HepG2 (cell line): ENCODE measurements around the gene RPS6KB2. TPM values are rescaled to one million over a fixed set of nuclear protein-coding genes. Genes with fewer than 3 reads are reported as not detected.

ENCODE experiments used
- GLMP ChIP-seq: sonication (generic); formaldehyde crosslinking; IDR thresholded peaks from 2 replicates; pipeline ENCODE4 v1.9.0; 2021; ENCODE audit warnings: missing genetic modification reagents, mild to moderate bottlenecking, borderline replicate concordance
- HDAC2 ChIP-seq: sonication (generic); formaldehyde crosslinking; IDR thresholded peaks from 2 replicates; pipeline ENCODE4 v1.4.0; 2020; ENCODE audit warnings: missing genetic modification reagents
- HMG20B ChIP-seq: conservative IDR thresholded peaks from 2 replicates; pipeline ENCODE4 v1.6.1; 2016; ENCODE audit warnings: missing genetic modification reagents, missing compliant biosample characterization
- ISL2 ChIP-seq: sonication (generic); formaldehyde crosslinking; IDR thresholded peaks from 2 replicates; pipeline ENCODE4 v1.5.0; 2020; ENCODE audit warnings: missing genetic modification reagents
- KDM2A ChIP-seq: sonication (generic); formaldehyde crosslinking; IDR thresholded peaks from 2 replicates; pipeline ENCODE4 v1.4.0; 2020; ENCODE audit warnings: low read depth, missing genetic modification reagents, borderline replicate concordance
- LBX2 ChIP-seq: sonication (generic); formaldehyde crosslinking; IDR thresholded peaks from 2 replicates; pipeline ENCODE4 v1.5.0; 2020; ENCODE audit warnings: missing genetic modification reagents, mild to moderate bottlenecking, borderline replicate concordance
- LRRFIP1 ChIP-seq: sonication (generic); formaldehyde crosslinking; conservative IDR thresholded peaks from 2 replicates; pipeline ENCODE4 v1.4.0; 2020; ENCODE audit warnings: missing genetic modification reagents
- MED13 ChIP-seq: sonication (generic); formaldehyde crosslinking; IDR thresholded peaks from 2 replicates; pipeline ENCODE4 v1.5.0; 2020; ENCODE audit warnings: missing genetic modification reagents
- NFYC ChIP-seq: IDR thresholded peaks from 2 replicates; pipeline ENCODE4 v1.6.1; 2016; ENCODE audit warnings: missing genetic modification reagents, missing compliant biosample characterization
- NR2F2 ChIP-seq: IDR thresholded peaks from 2 replicates; pipeline ENCODE4 v1.6.1; 2012; ENCODE audit warnings: low read depth, inconsistent platforms, borderline replicate concordance
- PHF5A ChIP-seq: IDR thresholded peaks from one replicate; pipeline ENCODE4 v1.6.1; 2018; ENCODE audit warnings: low read depth, missing genetic modification reagents; ENCODE audit not compliant: unreplicated experiment
- RFXAP ChIP-seq: sonication (generic); formaldehyde crosslinking; IDR thresholded peaks from 2 replicates; pipeline ENCODE4 v1.4.0; 2020; ENCODE audit warnings: missing genetic modification reagents, borderline replicate concordance
- SNAPC5 ChIP-seq: sonication (generic); formaldehyde crosslinking; IDR thresholded peaks from 2 replicates; pipeline ENCODE4 v1.8.1; 2023; ENCODE audit warnings: mild to moderate bottlenecking, missing genetic modification reagents, borderline replicate concordance
- TIGD3 ChIP-seq: sonication (generic); formaldehyde crosslinking; IDR thresholded peaks from 2 replicates; pipeline ENCODE4 v1.5.1; 2020; ENCODE audit warnings: mild to moderate bottlenecking, missing genetic modification reagents, borderline replicate concordance
- ZBTB20 ChIP-seq: sonication (generic); formaldehyde crosslinking; IDR thresholded peaks from 2 replicates; pipeline ENCODE4 v1.8.1; 2023; ENCODE audit warnings: missing genetic modification reagents, low read depth, mild to moderate bottlenecking, borderline replicate concordance
- ZFP36 ChIP-seq: fragments of 150-350 bp; IDR thresholded peaks from 2 replicates; pipeline ENCODE4 v1.6.1; 2018; ENCODE audit warnings: borderline replicate concordance, low read length, low read depth; ENCODE audit not compliant: partially characterized antibody
- ZNF207 ChIP-seq: fragments of 450-650 bp; IDR thresholded peaks from 2 replicates; pipeline ENCODE4 v1.6.1; 2016; ENCODE audit warnings: antibody characterized with exemption, borderline replicate concordance
- ZNF496 ChIP-seq: sonication (generic); formaldehyde crosslinking; IDR thresholded peaks from 2 replicates; pipeline ENCODE4 v1.8.1; 2023; ENCODE audit warnings: mild to moderate bottlenecking, moderate library complexity, missing genetic modification reagents; ENCODE audit not compliant: insufficient replicate concordance
- ZNF740 ChIP-seq: sonication (generic); formaldehyde crosslinking; IDR thresholded peaks from 2 replicates; pipeline ENCODE4 v1.4.0; 2020; ENCODE audit warnings: missing genetic modification reagents
- ZNF839 ChIP-seq: sonication (generic); formaldehyde crosslinking; IDR thresholded peaks from 2 replicates; pipeline ENCODE4 v1.4.0; 2020; ENCODE audit warnings: missing genetic modification reagents, mild to moderate bottlenecking, borderline replicate concordance
- ZNF891 ChIP-seq: sonication (generic); formaldehyde crosslinking; IDR thresholded peaks from 2 replicates; pipeline ENCODE4 v1.5.0; 2020; ENCODE audit warnings: mild to moderate bottlenecking, missing genetic modification reagents
- polyA plus RNA-seq, 8 experiments: library from polyadenylated mRNA; depleted of rRNA in 3 of 8; stranded (reverse) in 7 of 8; unstranded in 1 of 8; fragments of >200 nt; fragmentation: Illumina TruSeq in 4 of 8; extraction: Trizol in 4 of 8; gene quantifications; 2 replicates each; pipeline versions ENCODE4 v1.2.1 to v1.2.3, GENCODE V29; 2011 to 2016; ENCODE audit warnings: low read depth in 4 of 8, missing spikeins in 1 of 8, mixed read lengths in 1 of 8; ENCODE audit not compliant: insufficient read depth in 1 of 8
- total RNA-seq, 5 experiments: library from RNA; depleted of rRNA; stranded (reverse); fragments of >200 nt; fragmentation: Illumina TruSeq; extraction: Trizol; gene quantifications; 2 replicates each; pipeline ENCODE4 v1.2.3, GENCODE V29; 2016; ENCODE audit warnings: low read depth in 1 of 5

The RPS6KB2 gene
- total and polyA plus RNA-seq, 2 of the 13 experiments (the other 11 are each of a cell fraction or from before 2014, with no cell fraction given): 52.9 to 54.8 TPM

- TF ChIP-seq LRRFIP1 (CRISPR knock-in tag) (no peak), ZNF839 (CRISPR knock-in tag) (peak; percentile 54; the same call in 1 of the 2 replicates), SNAPC5 (no peak), MED13 (CRISPR knock-in tag) (peak; percentile 54; the same call in 1 of the 2 replicates), GLMP (no peak), NR2F2 (no peak; the same call in 1 of the 2 replicates), ZNF207 (no peak), ZBTB20 (CRISPR knock-in tag) (no peak; the same call in 1 of the 2 replicates), HDAC2 (CRISPR knock-in tag) (peak; percentile 74), ZNF496 (CRISPR knock-in tag) (no peak), HMG20B (no peak), ZNF891 (no peak; the same call in 1 of the 2 replicates), NFYC (no peak; the same call in none of the 2 replicates), LBX2 (CRISPR knock-in tag) (no peak), PHF5A (peak; percentile 39), ZFP36 (no peak), ZNF740 (CRISPR knock-in tag) (peak; percentile 96), TIGD3 (CRISPR knock-in tag) (no peak), RFXAP (CRISPR knock-in tag) (peak; percentile 94), ISL2 (CRISPR knock-in tag) (peak; percentile 82), KDM2A (peak; percentile 88)
These were observed at the start of gene RPS6KB2 (continued) for GRCh38 chr11:67428052-67429001.
